Body of pancreas (tissue), 4 donors: ENCODE results near the gene LTBP4. TPM values are rescaled to one million over a fixed set of nuclear protein-coding genes. Genes with fewer than 3 reads are reported as not detected.

Experiments used
- ATAC-seq: fragments of 150-250 bp; one replicate; pipeline ENCODE4 v1.9.1; 2016
- DNase-seq, 4 donors: peaks; one replicate each; pipeline ENCODE4 v3.0.0-alpha.2; 2019
- H3K27ac ChIP-seq, 4 donors: fragments of 200-600 bp; sonication (generic); 1 replicate in 3 of 4; 2 replicates in 1 of 4; pipeline versions ENCODE4 v1.5.1 to v1.6.1; 2016 to 2019; ENCODE audit warnings: mild to moderate bottlenecking in 1 of 4, mixed read lengths in 1 of 4, moderate library complexity in 1 of 4
- H3K27me3 ChIP-seq, 2 donors: fragments of 200-600 bp; sonication (generic); one replicate each; pipeline ENCODE4 v1.6.0; 2016; ENCODE audit warnings: mild to moderate bottlenecking in 1 of 2
- H3K36me3 ChIP-seq, 2 donors: fragments of 200-600 bp; sonication (generic); replicated peaks in 1 of 2; 2 replicates each; pipeline ENCODE4 v1.5.1; 2016; ENCODE audit warnings: low read depth in 2 of 2; ENCODE audit not compliant: insufficient read depth in 1 of 2
- H3K4me1 ChIP-seq: fragments of 200-600 bp; sonication (generic); one replicate; pipeline ENCODE4 v1.6.0; 2016
- H3K4me3 ChIP-seq, 2 donors: fragments of 200-600 bp; sonication (generic); 1 replicate in 1 of 2; 2 replicates in 1 of 2; pipeline ENCODE4 v1.5.1; 2016 to 2019
- H3K9me3 ChIP-seq, 3 donors: fragments of 200-600 bp; sonication (generic); 1 replicate in 2 of 3; 2 replicates in 1 of 3; pipeline ENCODE4 v1.5.1; 2016
- CTCF ChIP-seq, 7 experiments: fragments of 450-650 bp in 4 of 7; fragments of 200-600 bp in 3 of 7; sonication (generic) in 3 of 7; IDR thresholded peaks; one replicate each; pipeline ENCODE4 v1.5.1; 2016 to 2019; ENCODE audit warnings: antibody characterized with exemption in 7 of 7
- POLR2A ChIP-seq, 3 donors: fragments of 450-650 bp; IDR thresholded peaks; one replicate each; pipeline ENCODE4 v1.6.1; 2016; ENCODE audit warnings: antibody characterized with exemption in 3 of 3, mild to moderate bottlenecking in 2 of 3
- WGBS, 2 donors: methylation state at CpG; one replicate each; pipeline ENCODE4 v1.1.5; 2017; 5-methylcytosine and 5-hydroxymethylcytosine counted together
- intact Hi-C: fragments of 100-400 bp; cut with DNase I; formaldehyde crosslinking; loops from one replicate; pipeline ENCODE4 v1.15.1; 2023
- total RNA-seq, 2 donors: library from RNA; depleted of rRNA; stranded (reverse); fragments of >200 nt; gene quantifications; one replicate each; pipeline ENCODE4 v1.1.0, GENCODE V29; 2016

The LTBP4 gene
- total RNA-seq, 2 donors from 2014 or later, result 45.1 to 195 TPM

GRCh38 chr19:40626918-40627317 lies 25.7 kb downstream of the LTBP4 start:
- Histone ChIP-seq H3K27me3 (no peaks in the 10 kb centered on the region), H3K36me3 (no peaks in the 10 kb centered on the region), H3K4me1 (peaks cover 5% of the 10 kb centered on the region), H3K9me3 (no peaks in the 10 kb centered on the region), H3K4me3 (no peak overlapping the region), H3K27ac (no peak overlapping the region)
- TF ChIP-seq CTCF (IDR thresholded peaks at IDR 0.05) (no peak), POLR2A (IDR thresholded peaks at IDR 0.05) (no peak)
- DNase-seq (no peak), ATAC-seq (no peak)
- intact Hi-C loops, result no loop called here
- 92 to 100% methylated on average over 12 to 24 of the region's 24 CpGs for WGBS, 2 donors

GRCh38 chr19:40627486-40628279 lies 26.5 kb downstream of the LTBP4 start:
- H3K27ac ChIP-seq, result no peak overlapping the region
- H3K4me3 ChIP-seq, result no peak overlapping the region
- no peaks in the 10 kb centered on the region for H3K27me3 ChIP-seq
- H3K36me3 ChIP-seq, result no peaks in the 10 kb centered on the region
- no peak for ATAC-seq
- no peaks in the 10 kb centered on the region for H3K9me3 ChIP-seq
- TF ChIP-seq CTCF (IDR thresholded peaks at IDR 0.05) (no peak), POLR2A (IDR thresholded peaks at IDR 0.05) (no peak)
- peaks cover 5% of the 10 kb centered on the region for H3K4me1 ChIP-seq
- DNase-seq, result no peak
- 90 to 92% methylated on average over 31 to 39 of the region's 39 CpGs for WGBS, 2 donors
- intact Hi-C loops, result no loop called here

GRCh38 chr19:40629346-40629745 lies 28.2 kb downstream of the LTBP4 start:
- H3K9me3 ChIP-seq, result no peaks in the 10 kb centered on the region
- DNase-seq (no peak), ATAC-seq (no peak)
- H3K27ac ChIP-seq, result no peak overlapping the region
- TF ChIP-seq POLR2A (IDR thresholded peaks at IDR 0.05) (no peak), CTCF (IDR thresholded peaks at IDR 0.05) (no peak)
- peaks cover 2% of the 10 kb centered on the region for H3K4me1 ChIP-seq
- no peaks in the 10 kb centered on the region for H3K36me3 ChIP-seq
- 93 to 96% methylated on average over 42 of the region's 42 CpGs for WGBS, 2 donors
- H3K4me3 ChIP-seq, result no peak overlapping the region
- no peaks in the 10 kb centered on the region for H3K27me3 ChIP-seq
- intact Hi-C loops, result no loop called here

- WGBS, 2 donors, result 66 to 68% methylated on average over 14 to 16 of the region's 16 CpGs
- TF ChIP-seq CTCF (IDR thresholded peaks at IDR 0.05) (no peak), POLR2A (IDR thresholded peaks at IDR 0.05) (no peak)
- no peak overlapping the region for H3K4me3 ChIP-seq
- DNase-seq, result no peak
- intact Hi-C loops, result loop anchor here (10.0 kb wide), 1 partner anchor 106 kb away; no protein-coding TSS in a partner anchor
- H3K27ac ChIP-seq, result no peak overlapping the region
- no peaks in the 10 kb centered on the region for H3K27me3 ChIP-seq
- no peak for ATAC-seq
- peaks cover 3% of the 10 kb centered on the region for H3K4me1 ChIP-seq
- no peaks in the 10 kb centered on the region for H3K9me3 ChIP-seq
- no peaks in the 10 kb centered on the region for H3K36me3 ChIP-seq
Measured at GRCh38 chr19:40630571-40631160, 29.5 kb downstream of the LTBP4 start.
